ENCODE measurements around the gene PROM1. TPM values are rescaled to one million over a fixed set of nuclear protein-coding genes. Genes with fewer than 3 reads are reported as not detected.

The PROM1 gene
- total RNA-seq, 1 donor from 2014 or later, result 2.9 TPM

GRCh38 chr4:16023776-16024408 lies 59.9 kb downstream of the PROM1 start:
- Histone ChIP-seq H3K4me1 (peaks cover 65% of the 10 kb centered on the region), H3K27ac (replicated peaks) (peak overlapping the region; percentile 73), H3K27me3 (ENCODE audit: low read depth) (no peaks in the 10 kb centered on the region), H3K36me3 (no peaks in the 10 kb centered on the region), H3K9me3 (replicated peaks) (no peaks in the 10 kb centered on the region), H3K4me3 (peak overlapping the region; percentile 43)
- intact Hi-C loops (cut with micrococcal nuclease), result no loop called here
- TF ChIP-seq, protein P1, sequence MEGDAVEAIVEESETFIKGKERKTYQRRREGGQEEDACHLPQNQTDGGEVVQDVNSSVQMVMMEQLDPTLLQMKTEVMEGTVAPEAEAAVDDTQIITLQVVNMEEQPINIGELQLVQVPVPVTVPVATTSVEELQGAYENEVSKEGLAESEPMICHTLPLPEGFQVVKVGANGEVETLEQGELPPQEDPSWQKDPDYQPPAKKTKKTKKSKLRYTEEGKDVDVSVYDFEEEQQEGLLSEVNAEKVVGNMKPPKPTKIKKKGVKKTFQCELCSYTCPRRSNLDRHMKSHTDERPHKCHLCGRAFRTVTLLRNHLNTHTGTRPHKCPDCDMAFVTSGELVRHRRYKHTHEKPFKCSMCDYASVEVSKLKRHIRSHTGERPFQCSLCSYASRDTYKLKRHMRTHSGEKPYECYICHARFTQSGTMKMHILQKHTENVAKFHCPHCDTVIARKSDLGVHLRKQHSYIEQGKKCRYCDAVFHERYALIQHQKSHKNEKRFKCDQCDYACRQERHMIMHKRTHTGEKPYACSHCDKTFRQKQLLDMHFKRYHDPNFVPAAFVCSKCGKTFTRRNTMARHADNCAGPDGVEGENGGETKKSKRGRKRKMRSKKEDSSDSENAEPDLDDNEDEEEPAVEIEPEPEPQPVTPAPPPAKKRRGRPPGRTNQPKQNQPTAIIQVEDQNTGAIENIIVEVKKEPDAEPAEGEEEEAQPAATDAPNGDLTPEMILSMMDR (IDR thresholded peaks at IDR 0.05; ENCODE audit: borderline replicate concordance), result no peak
- DNase-seq, result no peak

DNA sequence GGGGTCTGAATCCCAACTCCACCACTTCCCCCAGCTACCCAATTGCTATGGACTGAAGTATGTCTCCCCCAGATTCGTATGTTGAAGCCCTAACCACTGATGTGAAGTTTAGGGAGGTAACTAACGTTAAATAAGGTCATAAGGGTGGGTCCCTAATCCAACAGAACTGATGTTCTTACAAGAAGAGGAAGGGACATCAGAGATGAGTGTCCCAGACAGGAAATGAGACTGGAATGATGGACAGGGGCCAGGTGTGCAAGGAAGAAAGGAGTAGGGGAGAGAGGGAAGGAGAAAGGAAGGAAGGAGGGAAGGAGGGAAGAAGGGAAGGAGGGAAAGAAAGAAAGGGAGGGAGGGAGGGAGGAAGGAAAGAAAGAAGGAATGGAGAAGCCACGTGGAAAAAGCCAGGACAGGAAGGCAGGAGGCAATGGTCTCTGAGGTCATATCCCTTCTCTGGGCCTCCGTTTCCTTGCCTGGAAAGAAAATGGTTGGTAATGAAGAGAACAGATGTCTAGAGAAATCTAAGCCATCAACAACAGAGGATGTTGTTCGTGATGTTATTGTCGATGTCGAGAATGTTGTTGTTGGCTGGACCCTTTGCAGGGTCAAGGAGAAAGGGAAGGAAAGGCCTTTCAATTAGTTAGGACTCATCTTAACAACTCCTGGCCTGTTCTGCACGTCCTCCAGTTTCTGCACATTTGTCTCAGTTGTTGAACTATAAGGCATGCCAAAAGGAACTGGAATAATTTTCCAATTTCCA lies 61.8 kb downstream of the PROM1 start:
- intact Hi-C loops (cut with micrococcal nuclease), result no loop called here
- H3K27me3 ChIP-seq (ENCODE audit: low read depth), result no peaks in the 10 kb centered on the region
- H3K9me3 ChIP-seq (replicated peaks), result no peaks in the 10 kb centered on the region
- H3K4me1 ChIP-seq, result peaks cover 63% of the 10 kb centered on the region
- DNase-seq, result no peak
- peak overlapping the region; percentile 73 for H3K27ac ChIP-seq (replicated peaks)
- no peak overlapping the region for H3K4me3 ChIP-seq
- TF ChIP-seq, protein P1 (IDR thresholded peaks at IDR 0.05; ENCODE audit: borderline replicate concordance), result no peak
- no peaks in the 10 kb centered on the region for H3K36me3 ChIP-seq

DNA sequence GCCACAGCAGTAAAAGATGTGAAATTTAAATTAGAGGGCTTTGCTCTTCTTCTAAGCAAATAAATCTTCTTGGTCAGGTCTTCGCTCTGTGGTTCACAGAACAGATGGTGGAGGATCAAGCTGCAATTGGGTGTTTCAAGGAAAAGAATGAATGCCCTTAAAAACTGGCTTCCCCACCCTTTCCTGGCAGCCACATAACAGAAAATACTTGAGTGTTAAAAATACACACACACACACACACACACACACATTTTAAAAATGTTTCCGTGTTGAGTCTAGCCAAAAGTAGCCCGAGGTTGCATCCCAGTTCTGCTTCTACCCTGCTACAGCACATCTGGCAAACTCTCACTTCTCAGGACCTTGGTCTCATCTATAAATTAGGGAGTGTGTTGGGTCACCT lies 64.2 kb downstream of the PROM1 start:
- no peaks in the 10 kb centered on the region for H3K27me3 ChIP-seq (ENCODE audit: low read depth)
- no peak for DNase-seq
- intact Hi-C loops (cut with micrococcal nuclease), result no loop called here
- no peaks in the 10 kb centered on the region for H3K9me3 ChIP-seq (replicated peaks)
- no peak overlapping the region for H3K4me3 ChIP-seq
- H3K4me1 ChIP-seq, result peaks cover 47% of the 10 kb centered on the region
- H3K36me3 ChIP-seq, result no peaks in the 10 kb centered on the region
- H3K27ac ChIP-seq (replicated peaks), result no peak overlapping the region
- TF ChIP-seq, protein P1 (IDR thresholded peaks at IDR 0.05; ENCODE audit: borderline replicate concordance), result no peak

DNA sequence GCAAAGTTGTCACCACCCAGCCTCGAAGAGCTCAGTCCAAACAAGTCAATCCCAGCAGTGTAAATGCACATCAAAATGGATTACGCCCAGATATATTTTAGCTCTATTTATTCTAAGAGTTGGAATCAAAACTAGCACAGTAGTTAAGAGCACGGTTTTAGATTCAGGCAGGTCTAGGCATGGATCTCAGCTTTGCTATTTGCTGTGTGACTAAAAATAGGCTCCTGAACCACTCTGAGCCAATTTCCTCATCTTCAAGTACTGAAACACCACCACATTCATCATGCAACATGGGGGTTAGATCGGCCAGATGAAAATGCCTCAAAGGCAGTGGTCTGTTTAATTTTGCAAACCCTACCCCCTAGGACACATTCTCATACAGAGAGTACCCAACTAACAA lies 65.0 kb downstream of the PROM1 start:
- intact Hi-C loops (cut with micrococcal nuclease), result no loop called here
- no peaks in the 10 kb centered on the region for H3K36me3 ChIP-seq
- no peak for DNase-seq
- H3K9me3 ChIP-seq (replicated peaks), result no peaks in the 10 kb centered on the region
- TF ChIP-seq, protein P1 (IDR thresholded peaks at IDR 0.05; ENCODE audit: borderline replicate concordance), result no peak
- H3K27me3 ChIP-seq (ENCODE audit: low read depth), result no peaks in the 10 kb centered on the region
- H3K27ac ChIP-seq (replicated peaks), result no peak overlapping the region
- H3K4me3 ChIP-seq, result no peak overlapping the region
- peaks cover 47% of the 10 kb centered on the region for H3K4me1 ChIP-seq

GRCh38 chr4:16018061-16018676 lies 65.7 kb downstream of the PROM1 start:
- intact Hi-C loops (cut with micrococcal nuclease), result no loop called here
- no peaks in the 10 kb centered on the region for H3K36me3 ChIP-seq
- H3K27me3 ChIP-seq (ENCODE audit: low read depth), result no peaks in the 10 kb centered on the region
- no peak overlapping the region for H3K27ac ChIP-seq (replicated peaks)
- no peak for DNase-seq
- peaks cover 40% of the 10 kb centered on the region for H3K4me1 ChIP-seq
- TF ChIP-seq, protein P1 (IDR thresholded peaks at IDR 0.05; ENCODE audit: borderline replicate concordance), result no peak
- no peak overlapping the region for H3K4me3 ChIP-seq
- no peaks in the 10 kb centered on the region for H3K9me3 ChIP-seq (replicated peaks)

All from left ventricle myocardium inferior (tissue), 1 donor.